ENCODE measurements around the gene SLC16A5.
"Not testable (repeated sequence)": the region's sequence is repeated elsewhere in the genome, so short reads cannot be mapped to it uniquely, and the experiment has no call there.

Gene SLC16A5

DNA sequence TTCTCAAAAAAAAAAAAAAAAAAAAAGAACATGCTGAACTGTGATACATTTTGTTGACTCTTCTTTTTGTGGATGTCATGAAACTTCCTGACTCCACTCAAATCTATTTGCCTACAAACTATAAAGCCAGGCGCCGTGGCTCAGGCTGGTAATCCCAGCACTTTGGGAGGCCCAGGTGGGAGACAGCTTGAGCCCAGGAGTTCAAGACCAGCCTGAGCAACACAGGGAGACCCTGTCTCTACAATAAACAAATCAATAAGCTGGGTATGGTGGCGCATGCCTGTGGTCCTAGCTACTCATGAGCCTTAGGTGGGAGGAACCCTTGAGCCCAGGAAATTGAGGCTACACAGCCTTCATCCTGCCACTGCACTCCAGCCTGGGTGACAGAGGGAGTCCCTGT lies 45.2 kb downstream of the SLC16A5 start:
- DNase-seq (ENCODE audit: low spot score) = no peak

- not testable (repeated sequence) for DNase-seq (ENCODE audit: low spot score)
Observed at GRCh38 chr17:75133607-75134347, 46.0 kb downstream of the SLC16A5 start.

- no peak for DNase-seq (ENCODE audit: low spot score)
Observed at GRCh38 chr17:75135452-75135851, 47.7 kb downstream of the SLC16A5 start.

DNA sequence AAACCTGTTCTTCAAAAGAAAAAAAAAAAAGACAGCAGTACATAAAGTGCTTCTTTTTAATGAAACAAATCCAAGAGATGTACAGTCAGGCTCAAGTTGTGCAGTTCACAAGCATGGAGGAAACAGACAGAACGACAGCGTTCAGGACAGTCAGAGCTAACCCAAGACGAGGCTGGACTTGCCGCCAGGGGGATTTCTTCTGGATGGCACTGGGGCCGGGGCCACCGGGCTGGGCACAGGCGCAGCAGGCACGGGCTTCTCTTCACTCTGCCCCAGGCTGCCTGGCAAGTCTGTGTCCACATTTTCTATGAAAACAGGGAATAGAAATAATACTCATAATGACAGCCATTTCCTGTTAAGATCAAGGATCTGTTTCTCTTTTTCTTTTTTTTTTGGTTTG lies 48.2 kb downstream of the SLC16A5 start:
- no peak for DNase-seq (ENCODE audit: low spot score)

GRCh38 chr17:75137762-75138161 lies 50.0 kb downstream of the SLC16A5 start:
- DNase-seq (ENCODE audit: low spot score) = not testable (repeated sequence)

DNA sequence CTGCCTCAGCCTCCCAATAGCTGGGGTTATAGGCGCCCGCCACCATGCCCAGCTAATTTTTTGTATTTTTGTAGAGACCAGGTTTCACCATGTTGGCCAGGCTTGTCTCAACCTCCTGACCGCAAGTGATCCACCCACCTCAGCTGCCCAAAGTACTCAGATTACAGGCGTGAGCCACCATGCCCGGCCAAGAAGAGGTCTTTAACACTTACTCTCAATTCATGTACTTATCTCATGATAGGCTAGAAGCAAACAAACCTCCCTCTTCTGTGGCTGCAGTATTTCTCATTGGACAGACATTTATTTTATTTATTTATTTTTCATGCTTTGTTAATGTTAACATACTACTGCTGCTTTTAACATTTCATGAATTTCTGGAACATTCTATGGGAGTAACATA lies 50.8 kb downstream of the SLC16A5 start:
- no peak for DNase-seq (ENCODE audit: low spot score)

DNA sequence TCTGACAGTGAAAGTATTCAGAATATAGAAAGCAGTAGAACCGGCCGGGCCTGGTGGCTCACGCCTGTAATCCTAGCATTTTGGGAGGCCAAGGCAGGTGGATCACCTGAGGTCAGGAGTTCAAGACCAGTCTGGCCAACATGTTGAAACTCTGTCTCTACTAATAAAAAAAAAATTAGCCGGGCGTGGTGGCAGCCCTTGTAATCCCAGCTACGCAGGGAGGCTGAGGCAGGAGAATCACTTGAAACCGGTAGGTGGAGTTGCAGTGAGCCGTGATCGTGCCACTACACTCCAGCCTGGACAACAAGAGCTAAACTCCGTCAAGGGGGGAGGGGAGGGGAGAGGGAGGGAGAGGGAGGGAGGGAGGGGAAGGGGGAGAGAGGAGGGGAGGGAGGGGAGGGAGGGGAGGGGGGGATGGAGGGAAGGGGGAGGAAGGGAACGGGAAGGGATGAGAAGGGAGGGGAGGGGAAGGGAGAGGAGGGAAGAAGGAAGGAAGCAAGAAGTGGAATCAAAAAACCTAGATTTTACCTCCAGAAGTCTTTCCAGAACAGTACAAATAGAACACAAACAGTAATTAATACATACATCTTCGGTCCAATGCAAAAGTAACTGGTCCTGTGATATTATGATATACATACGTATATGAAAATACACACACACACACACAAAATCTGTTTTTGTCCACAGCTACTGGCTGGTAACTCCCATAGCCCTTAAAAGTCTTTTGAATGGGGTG lies 54.6 kb downstream of the SLC16A5 start:
- DNase-seq (ENCODE audit: low spot score) = no peak

DNA sequence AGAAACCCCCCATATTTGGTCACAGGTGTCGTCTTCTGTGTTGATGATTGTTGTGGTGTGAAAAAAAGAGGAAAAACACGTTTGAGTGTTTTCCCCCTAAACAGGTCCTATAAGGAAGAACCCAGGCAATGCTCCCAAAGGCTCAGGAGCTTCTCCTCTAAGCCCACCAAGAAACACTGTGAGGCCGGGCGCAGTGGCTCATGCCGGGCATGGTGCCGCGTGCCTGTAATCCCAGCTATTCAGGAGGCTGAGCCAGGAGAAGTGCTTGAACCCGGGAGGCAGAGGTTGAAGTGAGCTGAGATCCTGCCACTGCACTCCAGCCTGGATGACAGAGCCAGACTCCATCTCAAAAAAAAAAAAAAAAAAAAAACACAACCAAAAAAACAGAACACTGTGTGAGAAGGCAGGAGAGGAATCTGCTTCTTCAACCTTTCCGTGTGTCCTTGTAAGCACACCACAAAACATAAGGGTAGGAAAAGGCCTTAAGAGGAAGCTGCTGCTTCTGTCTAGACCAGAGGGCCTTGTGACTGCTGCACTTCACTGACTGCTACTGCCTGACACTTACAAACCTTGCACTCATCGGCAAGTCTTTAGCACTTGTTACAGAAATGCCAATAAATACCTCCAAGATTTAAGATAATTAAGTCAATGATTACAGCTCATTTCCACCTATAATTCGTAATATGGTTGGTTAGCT lies 57.2 kb downstream of the SLC16A5 start:
- DNase-seq (ENCODE audit: low spot score) = no peak

- DNase-seq (ENCODE audit: low spot score) = no peak
Observed at GRCh38 chr17:75146592-75146991, 58.8 kb downstream of the SLC16A5 start.

DNA sequence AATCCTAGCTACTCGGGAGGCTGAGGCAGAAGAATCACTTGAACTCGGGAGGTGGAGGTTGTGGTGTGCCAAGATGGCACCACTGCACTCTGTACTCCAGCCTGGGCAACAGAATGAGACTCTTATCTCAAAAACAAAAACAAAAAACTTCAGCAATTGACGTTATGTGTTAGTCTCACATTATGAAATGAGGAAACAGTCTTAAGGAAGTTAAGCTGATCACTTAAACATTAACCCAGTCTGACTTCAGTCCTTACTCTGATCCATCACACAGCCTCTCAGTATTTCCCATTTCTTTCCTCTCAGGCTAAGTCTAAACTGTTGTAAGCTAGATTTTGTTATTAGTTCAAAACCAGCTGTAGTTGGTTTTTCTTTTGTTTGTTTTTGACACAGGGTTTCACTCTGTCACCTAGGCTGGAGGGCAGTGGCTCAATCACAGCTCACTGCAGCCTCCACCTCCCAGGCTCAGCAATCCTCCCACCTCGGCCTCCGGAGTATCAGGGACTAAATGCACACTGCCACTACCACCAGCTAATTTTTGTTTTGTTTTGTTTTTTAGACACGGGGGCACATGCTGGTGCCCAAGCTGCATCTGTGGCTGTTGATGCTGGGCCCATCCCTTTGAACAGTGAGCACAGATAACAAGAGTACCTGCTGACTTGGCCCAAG lies 60.3 kb downstream of the SLC16A5 start:
- DNase-seq (ENCODE audit: low spot score) = no peak

GRCh38 chr17:75151930-75152329 lies 64.2 kb downstream of the SLC16A5 start:
- no peak for DNase-seq (ENCODE audit: low spot score)

GRCh38 chr17:75152523-75152921 lies 64.8 kb downstream of the SLC16A5 start:
- no peak for DNase-seq (ENCODE audit: low spot score)

GRCh38 chr17:75152922-75153779 lies 65.4 kb downstream of the SLC16A5 start:
- DNase-seq (ENCODE audit: low spot score) = no peak

DNA sequence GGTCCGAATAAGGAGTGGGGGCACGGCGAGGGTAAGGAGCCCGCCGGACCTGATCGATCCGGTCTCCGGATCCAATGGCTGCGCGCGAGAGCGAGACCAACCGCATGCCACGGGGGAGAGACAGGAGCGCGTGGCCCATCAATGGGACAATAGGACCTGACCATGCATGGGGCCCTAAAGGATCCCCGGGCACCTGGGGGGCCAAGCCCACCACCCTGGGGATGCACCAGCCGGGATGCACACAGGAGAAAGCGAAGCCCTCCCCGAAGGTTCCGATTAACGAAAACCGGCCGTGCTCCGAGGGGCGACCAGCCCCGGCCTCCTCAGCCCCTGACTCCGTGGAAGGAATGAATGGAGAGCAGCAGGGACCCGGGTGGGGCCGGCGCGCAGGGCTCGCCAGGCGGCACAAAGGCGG lies 66.0 kb downstream of the SLC16A5 start:
- no peak for DNase-seq (ENCODE audit: low spot score)

DNA sequence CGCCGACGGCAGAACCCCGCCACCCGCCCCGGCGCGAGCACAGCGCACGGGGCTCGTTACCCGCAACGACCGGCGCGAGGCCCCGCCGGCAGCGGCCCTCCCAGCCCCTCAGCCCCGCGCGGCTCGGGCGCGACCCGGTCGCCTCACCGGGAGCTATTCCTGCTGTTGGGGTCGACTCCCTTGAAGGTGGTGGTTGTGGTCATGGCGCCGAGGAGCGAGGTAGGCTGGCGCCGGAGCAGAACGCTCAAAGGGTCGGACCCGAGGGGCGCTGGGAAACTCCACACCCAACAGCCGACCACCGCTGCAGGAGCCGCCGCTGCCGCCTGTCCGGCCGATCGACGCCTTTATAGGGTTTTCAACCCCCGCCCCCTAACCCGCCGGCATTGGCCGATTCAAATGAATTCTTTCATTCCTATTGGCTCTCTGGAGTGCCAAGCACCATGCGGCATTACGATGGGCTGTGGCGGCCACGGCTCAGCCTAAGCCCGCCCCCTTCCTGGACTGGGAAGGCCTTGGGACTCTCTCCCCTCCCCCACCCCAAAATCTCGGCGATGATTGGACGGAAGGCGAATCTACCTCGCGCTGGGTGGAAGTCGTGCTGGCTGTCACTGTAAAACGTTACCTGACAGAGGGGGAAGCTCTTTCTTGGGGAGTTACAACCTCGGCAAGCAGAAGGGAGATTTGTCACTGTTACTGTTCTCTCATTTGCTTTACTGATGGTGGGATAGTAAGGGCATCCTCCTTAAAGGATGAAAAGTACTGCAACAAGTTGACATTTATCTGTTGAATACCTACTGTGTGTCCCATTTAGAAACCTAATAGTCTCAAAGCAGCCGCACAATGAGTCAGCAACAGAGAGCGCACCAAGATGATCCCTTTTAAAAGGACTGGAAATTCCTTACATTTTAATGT lies 66.7 kb downstream of the SLC16A5 start, which contains the start of gene JPT1:
Gene JPT1, minus strand, starts transcription at position 318 of the 912 bp plus-strand sequence. Its CDS starts 115 bp downstream, at position 203.
- DNase-seq (ENCODE audit: low spot score) = peak; percentile 99

DNA sequence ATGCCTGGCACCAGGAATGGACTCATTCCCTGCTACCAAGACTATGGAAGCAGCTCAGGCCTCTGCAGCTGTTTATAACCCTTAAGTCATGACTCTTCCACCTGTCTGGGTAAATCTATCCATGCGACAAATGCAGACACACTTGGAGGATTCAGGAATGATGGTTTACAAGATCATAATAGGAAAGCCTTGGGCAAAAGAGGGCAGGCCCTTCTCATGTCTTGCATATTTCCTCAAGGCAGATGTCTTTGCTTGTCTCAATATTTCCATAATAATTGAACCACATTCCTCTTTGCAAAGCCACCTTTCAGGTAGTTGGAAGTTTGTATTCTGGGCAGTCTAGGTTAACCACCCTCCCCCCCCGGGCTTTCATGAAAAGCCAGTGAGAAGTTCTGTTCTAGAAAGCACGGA lies 67.4 kb downstream of the SLC16A5 start:
- no peak for DNase-seq (ENCODE audit: low spot score)
